OCI-LY1 (cell line): ENCODE results near the gene PAN2.

Experiments
- EZH2 ChIP-seq: fragments of 200-600 bp; sonication (generic), shearing (Covaris generic); IDR thresholded peaks from 2 replicates; pipeline ENCODE4 v1.8.0; 2017; ENCODE audit warnings: borderline replicate concordance, mixed run types, mild to moderate bottlenecking, antibody characterized with exemption, low read length, moderate library complexity, mixed read lengths
- TF ChIP-seq, protein P1 (sequence below): fragments of 200-600 bp; sonication (generic), shearing (Covaris generic); IDR thresholded peaks from 2 replicates; pipeline ENCODE4 v1.5.1; 2017; ENCODE audit warnings: mild to moderate bottlenecking, antibody characterized with exemption, low read length, moderate library complexity, mixed read lengths

DNA sequence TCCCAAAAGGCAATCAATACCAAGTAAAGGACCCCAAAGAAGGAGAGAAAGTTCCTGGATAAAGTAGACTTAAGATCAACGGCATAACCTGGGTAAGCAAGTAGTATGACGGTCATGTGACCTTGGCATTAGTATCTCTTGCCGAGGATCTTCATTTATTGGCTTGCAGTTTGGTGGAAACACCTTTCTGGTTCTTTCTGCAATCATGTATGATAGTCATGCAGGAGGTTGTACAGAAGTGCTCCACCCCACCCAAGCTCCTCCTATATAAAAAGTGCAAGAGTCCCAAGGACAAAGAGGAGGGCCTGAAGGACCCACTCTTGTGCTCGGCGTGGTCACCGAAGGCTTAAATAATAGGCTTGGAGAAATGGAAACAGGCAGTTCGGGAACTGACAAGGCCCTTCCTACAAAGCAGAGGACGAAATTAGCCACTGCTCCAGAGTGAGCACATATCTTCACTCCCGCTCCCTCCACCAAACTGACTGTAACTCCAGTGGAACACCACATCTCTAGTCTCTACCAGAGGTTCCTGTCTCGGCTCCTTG is 34.4 kb downstream of the PAN2 start:
- TF ChIP-seq, protein P1, sequence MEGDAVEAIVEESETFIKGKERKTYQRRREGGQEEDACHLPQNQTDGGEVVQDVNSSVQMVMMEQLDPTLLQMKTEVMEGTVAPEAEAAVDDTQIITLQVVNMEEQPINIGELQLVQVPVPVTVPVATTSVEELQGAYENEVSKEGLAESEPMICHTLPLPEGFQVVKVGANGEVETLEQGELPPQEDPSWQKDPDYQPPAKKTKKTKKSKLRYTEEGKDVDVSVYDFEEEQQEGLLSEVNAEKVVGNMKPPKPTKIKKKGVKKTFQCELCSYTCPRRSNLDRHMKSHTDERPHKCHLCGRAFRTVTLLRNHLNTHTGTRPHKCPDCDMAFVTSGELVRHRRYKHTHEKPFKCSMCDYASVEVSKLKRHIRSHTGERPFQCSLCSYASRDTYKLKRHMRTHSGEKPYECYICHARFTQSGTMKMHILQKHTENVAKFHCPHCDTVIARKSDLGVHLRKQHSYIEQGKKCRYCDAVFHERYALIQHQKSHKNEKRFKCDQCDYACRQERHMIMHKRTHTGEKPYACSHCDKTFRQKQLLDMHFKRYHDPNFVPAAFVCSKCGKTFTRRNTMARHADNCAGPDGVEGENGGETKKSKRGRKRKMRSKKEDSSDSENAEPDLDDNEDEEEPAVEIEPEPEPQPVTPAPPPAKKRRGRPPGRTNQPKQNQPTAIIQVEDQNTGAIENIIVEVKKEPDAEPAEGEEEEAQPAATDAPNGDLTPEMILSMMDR, result no peak
- TF ChIP-seq EZH2, result no peak
